Measurements from ENCODE around the gene FOXP4. TPM values are rescaled to one million over a fixed set of nuclear protein-coding genes. Genes with fewer than 3 reads are reported as not detected.

Gene FOXP4
- total RNA-seq, 1 donor from 2014 or later, result 40.7 TPM

GRCh38 chr6:41528409-41528963 is 17.7 kb upstream of the FOXP4 start:
- intact Hi-C loops (cut with micrococcal nuclease), result no loop called here
- Mint-ChIP-seq H3K27ac (peak overlapping the region; percentile 25), H3K27me3 (peaks cover 3% of the 10 kb centered on the region), H3K9me3 (no peaks in the 10 kb centered on the region), H3K4me3 (peak overlapping the region; percentile 59), H3K4me1 (peaks cover 61% of the 10 kb centered on the region), H3K36me3 (ENCODE audit: low read depth) (no peaks in the 10 kb centered on the region)
- ChIA-PET CTCF (no interaction called here), POLR2A (interaction anchor here (1.0 to 5.1 kb wide), 4 partner anchors 23 to 101 kb away, joined by 3 to 97 read pairs (median 6); no protein-coding TSS in a partner anchor)
- peak; percentile 34 for DNase-seq
- no peak for ATAC-seq (ENCODE audit: low read depth)
- TF ChIP-seq, protein P1, sequence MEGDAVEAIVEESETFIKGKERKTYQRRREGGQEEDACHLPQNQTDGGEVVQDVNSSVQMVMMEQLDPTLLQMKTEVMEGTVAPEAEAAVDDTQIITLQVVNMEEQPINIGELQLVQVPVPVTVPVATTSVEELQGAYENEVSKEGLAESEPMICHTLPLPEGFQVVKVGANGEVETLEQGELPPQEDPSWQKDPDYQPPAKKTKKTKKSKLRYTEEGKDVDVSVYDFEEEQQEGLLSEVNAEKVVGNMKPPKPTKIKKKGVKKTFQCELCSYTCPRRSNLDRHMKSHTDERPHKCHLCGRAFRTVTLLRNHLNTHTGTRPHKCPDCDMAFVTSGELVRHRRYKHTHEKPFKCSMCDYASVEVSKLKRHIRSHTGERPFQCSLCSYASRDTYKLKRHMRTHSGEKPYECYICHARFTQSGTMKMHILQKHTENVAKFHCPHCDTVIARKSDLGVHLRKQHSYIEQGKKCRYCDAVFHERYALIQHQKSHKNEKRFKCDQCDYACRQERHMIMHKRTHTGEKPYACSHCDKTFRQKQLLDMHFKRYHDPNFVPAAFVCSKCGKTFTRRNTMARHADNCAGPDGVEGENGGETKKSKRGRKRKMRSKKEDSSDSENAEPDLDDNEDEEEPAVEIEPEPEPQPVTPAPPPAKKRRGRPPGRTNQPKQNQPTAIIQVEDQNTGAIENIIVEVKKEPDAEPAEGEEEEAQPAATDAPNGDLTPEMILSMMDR (IDR thresholded peaks at IDR 0.05), result no peak

GRCh38 chr6:41529049-41529448 is 17.1 kb upstream of the FOXP4 start:
- Mint-ChIP-seq H3K4me1 (peaks cover 66% of the 10 kb centered on the region), H3K27me3 (peaks cover 3% of the 10 kb centered on the region), H3K36me3 (ENCODE audit: low read depth) (no peaks in the 10 kb centered on the region)

GRCh38 chr6:41529970-41530369 is 16.2 kb upstream of the FOXP4 start:
- ATAC-seq (ENCODE audit: low read depth) (no peak), DNase-seq (no peak)
- H3K36me3 Mint-ChIP-seq (ENCODE audit: low read depth), result no peaks in the 10 kb centered on the region
- POLR2A ChIA-PET, result interaction anchor here (1.1 to 5.1 kb wide), 2 partner anchors 19 to 25 kb away, joined by 3 to 97 read pairs; no protein-coding TSS in a partner anchor
- no peak overlapping the region for H3K4me3 Mint-ChIP-seq
- CTCF ChIA-PET, result interaction anchor here (1.2 kb wide), 1 partner anchor 20 kb away, joined by 3 read pairs; no protein-coding TSS in a partner anchor
- TF ChIP-seq, protein P1 (IDR thresholded peaks at IDR 0.05), result no peak
- no peak overlapping the region for H3K27ac Mint-ChIP-seq
- H3K9me3 Mint-ChIP-seq, result no peaks in the 10 kb centered on the region
- intact Hi-C loops (cut with micrococcal nuclease), result loop anchor here (5.0 kb wide), 1 partner anchor 103 kb away; no protein-coding TSS in a partner anchor
- H3K27me3 Mint-ChIP-seq, result no peaks in the 10 kb centered on the region
- H3K4me1 Mint-ChIP-seq, result peaks cover 66% of the 10 kb centered on the region

More at GRCh38 chr6:41529049-41529448, 17.1 kb upstream of the FOXP4 start:
- POLR2A ChIA-PET, result interaction anchor here (0.6 to 5.1 kb wide), 5 partner anchors 20 to 205 kb away, joined by 3 to 97 read pairs (median 3); no protein-coding TSS in a partner anchor
- ATAC-seq (ENCODE audit: low read depth), result no peak
- Mint-ChIP-seq H3K27ac (no peak overlapping the region), H3K4me3 (no peak overlapping the region), H3K9me3 (no peaks in the 10 kb centered on the region)
- DNase-seq, result no peak
- intact Hi-C loops (cut with micrococcal nuclease), result no loop called here
- TF ChIP-seq, protein P1 (IDR thresholded peaks at IDR 0.05), result no peak
- CTCF ChIA-PET, result interaction anchor here (1.2 kb wide), 1 partner anchor 19 kb away, joined by 3 read pairs; no protein-coding TSS in a partner anchor

GRCh38 chr6:41530476-41530875 is 15.7 kb upstream of the FOXP4 start:
- no peak overlapping the region for H3K27ac Mint-ChIP-seq
- TF ChIP-seq, protein P1 (IDR thresholded peaks at IDR 0.05), result no peak
- POLR2A ChIA-PET, result interaction anchor here (5.1 kb wide), 1 partner anchor 25 kb away, joined by 97 read pairs; no protein-coding TSS in a partner anchor
- H3K36me3 Mint-ChIP-seq (ENCODE audit: low read depth), result no peaks in the 10 kb centered on the region
- H3K9me3 Mint-ChIP-seq, result no peaks in the 10 kb centered on the region
- ATAC-seq (ENCODE audit: low read depth) (no peak), DNase-seq (no peak)
- intact Hi-C loops (cut with micrococcal nuclease), result loop anchor here (5.0 kb wide), 1 partner anchor 103 kb away; no protein-coding TSS in a partner anchor
- no peaks in the 10 kb centered on the region for H3K27me3 Mint-ChIP-seq
- H3K4me3 Mint-ChIP-seq, result no peak overlapping the region
- CTCF ChIA-PET, result no interaction called here
- H3K4me1 Mint-ChIP-seq, result peaks cover 66% of the 10 kb centered on the region

DNA sequence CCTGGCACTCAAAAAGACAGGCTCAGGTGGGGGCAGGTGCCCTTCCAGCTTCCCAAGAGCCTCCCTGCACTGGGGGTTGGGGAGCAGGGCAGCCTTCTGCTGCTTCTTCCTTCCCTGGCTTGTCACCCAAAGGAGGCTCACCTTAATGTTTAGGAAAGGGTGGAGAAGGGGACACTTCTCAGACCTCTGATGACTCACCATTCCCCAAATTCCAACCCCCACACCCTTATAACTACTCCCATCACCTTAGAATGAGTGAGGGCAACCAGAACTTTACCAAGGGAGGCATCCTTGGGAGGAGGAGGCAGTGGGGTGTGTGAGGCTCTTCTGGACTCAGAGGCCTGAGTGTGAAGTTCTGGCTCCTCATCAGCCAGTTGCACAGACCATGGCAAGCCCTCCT is 15.2 kb upstream of the FOXP4 start:
- POLR2A ChIA-PET, result interaction anchor here (0.8 to 5.1 kb wide), 5 partner anchors 11 to 174 kb away, joined by 3 to 97 read pairs (median 4); partner anchors contain the start of gene FOXP4
- H3K9me3 Mint-ChIP-seq, result no peaks in the 10 kb centered on the region

More for the DNA sequence above, 15.2 kb upstream of the FOXP4 start:
- CTCF ChIA-PET, result interaction anchor here (1.1 kb wide), 1 partner anchor 69 kb away, joined by 3 read pairs; no protein-coding TSS in a partner anchor
- intact Hi-C loops (cut with micrococcal nuclease), result loop anchor here (5.0 kb wide), 1 partner anchor 104 kb away; no protein-coding TSS in a partner anchor
- Mint-ChIP-seq H3K4me1 (peaks cover 66% of the 10 kb centered on the region), H3K36me3 (ENCODE audit: low read depth) (no peaks in the 10 kb centered on the region), H3K27ac (peak overlapping the region; percentile 95), H3K4me3 (peak overlapping the region; percentile 83), H3K27me3 (no peaks in the 10 kb centered on the region)
- DNase-seq (no peak), ATAC-seq (ENCODE audit: low read depth) (no peak)
- TF ChIP-seq, protein P1 (IDR thresholded peaks at IDR 0.05), result no peak

Data from activated B cell treated with CpG ODN at 0.5 μM for 24 hours (primary cell).